VCaP (cell line): Measurements from ENCODE around the gene RASSF9.

ENCODE experiments used
- H3K27ac ChIP-seq: fragments of 450-650 bp; 2 replicates; pipeline ENCODE4 v1.5.1; 2017
- TF ChIP-seq, protein P1 (sequence below): fragments of 450-650 bp; conservative IDR thresholded peaks from 2 replicates; pipeline ENCODE4 v1.5.1; 2017; ENCODE audit warnings: mild to moderate bottlenecking, moderate library complexity

RASSF9 gene

GRCh38 chr12:85803923-85804322 lies 32.3 kb downstream of the RASSF9 start:
- no peak overlapping the region for H3K27ac ChIP-seq
- TF ChIP-seq, protein P1, sequence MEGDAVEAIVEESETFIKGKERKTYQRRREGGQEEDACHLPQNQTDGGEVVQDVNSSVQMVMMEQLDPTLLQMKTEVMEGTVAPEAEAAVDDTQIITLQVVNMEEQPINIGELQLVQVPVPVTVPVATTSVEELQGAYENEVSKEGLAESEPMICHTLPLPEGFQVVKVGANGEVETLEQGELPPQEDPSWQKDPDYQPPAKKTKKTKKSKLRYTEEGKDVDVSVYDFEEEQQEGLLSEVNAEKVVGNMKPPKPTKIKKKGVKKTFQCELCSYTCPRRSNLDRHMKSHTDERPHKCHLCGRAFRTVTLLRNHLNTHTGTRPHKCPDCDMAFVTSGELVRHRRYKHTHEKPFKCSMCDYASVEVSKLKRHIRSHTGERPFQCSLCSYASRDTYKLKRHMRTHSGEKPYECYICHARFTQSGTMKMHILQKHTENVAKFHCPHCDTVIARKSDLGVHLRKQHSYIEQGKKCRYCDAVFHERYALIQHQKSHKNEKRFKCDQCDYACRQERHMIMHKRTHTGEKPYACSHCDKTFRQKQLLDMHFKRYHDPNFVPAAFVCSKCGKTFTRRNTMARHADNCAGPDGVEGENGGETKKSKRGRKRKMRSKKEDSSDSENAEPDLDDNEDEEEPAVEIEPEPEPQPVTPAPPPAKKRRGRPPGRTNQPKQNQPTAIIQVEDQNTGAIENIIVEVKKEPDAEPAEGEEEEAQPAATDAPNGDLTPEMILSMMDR, result no peak

- TF ChIP-seq, protein P1, result no peak
- no peak overlapping the region for H3K27ac ChIP-seq
These were observed 33.0 kb downstream of the RASSF9 start for GRCh38 chr12:85803231-85803630.

GRCh38 chr12:85798122-85798521 lies 38.1 kb downstream of the RASSF9 start:
- TF ChIP-seq, protein P1, result no peak
- no peak overlapping the region for H3K27ac ChIP-seq

DNA sequence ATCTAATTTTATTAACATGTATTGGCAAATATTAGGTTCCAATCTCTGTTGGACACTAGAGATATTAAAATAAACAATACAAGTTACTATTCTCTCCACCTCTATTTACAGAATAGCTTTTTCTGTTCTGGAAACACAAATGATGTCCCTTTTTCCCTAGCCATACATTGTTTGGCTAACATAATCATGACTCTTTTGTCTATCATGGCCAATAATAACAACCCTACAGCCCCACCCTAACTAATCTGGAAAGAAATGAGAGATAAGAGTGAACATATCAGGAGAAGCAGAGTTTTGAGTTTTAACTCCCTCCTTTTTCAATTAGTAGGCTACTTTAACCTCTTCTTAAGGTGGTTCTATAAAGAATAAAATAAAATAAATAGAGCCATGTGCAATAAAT lies 40.2 kb downstream of the RASSF9 start:
- TF ChIP-seq, protein P1, result no peak
- no peak overlapping the region for H3K27ac ChIP-seq

GRCh38 chr12:85794531-85794930 lies 41.7 kb downstream of the RASSF9 start:
- TF ChIP-seq, protein P1, result no peak
- no peak overlapping the region for H3K27ac ChIP-seq

DNA sequence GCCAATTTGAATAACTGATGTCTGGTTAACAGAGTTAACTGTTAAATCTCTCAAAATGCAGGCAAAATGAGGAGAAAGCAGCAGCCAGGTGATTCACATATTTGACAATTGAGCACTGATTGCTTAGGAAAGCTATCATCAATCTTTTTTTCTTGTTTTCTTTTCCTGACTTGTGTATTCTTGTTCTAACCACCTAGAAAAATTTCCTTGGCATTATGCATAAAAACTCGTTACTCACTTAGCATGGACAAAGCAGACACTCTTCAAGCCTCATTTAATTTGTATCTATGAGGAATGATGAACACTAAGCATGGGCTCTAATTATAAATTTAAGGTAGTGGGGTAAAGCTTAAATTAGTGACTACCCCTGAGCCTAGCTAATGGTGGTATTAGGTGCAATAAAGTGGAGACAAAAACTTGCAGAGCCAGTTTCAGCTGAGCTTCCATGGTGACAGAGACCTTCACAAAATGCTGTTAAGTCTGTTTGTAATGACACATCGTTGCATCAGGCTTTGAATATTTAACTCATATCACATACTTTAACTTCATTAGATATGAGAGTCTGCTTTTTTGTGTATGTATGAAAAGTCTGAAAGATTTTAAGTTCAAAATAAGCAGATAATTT lies 52.0 kb downstream of the RASSF9 start:
- TF ChIP-seq, protein P1, result no peak
- H3K27ac ChIP-seq, result no peak overlapping the region

- TF ChIP-seq, protein P1, result no peak
These were observed 53.5 kb downstream of the RASSF9 start for GRCh38 chr12:85782711-85783110.

More at GRCh38 chr12:85782711-85783110, 53.5 kb downstream of the RASSF9 start:
- no peak overlapping the region for H3K27ac ChIP-seq
